GM12878 (cell line): ENCODE data around the gene NUDCD3. TPM values are rescaled to one million over a fixed set of nuclear protein-coding genes. Genes with fewer than 3 reads are reported as not detected.
A peak's percentile ranks its signal among the peaks of the same experiment; 100 is the strongest.

ENCODE experiments used
- ATAC-seq: fragments of 200-7000 bp; cut with Tn5 transposase; 3 replicates; pipeline ENCODE4 v1.9.1; 2020; ENCODE audit warnings: mild to moderate bottlenecking, moderate library complexity
- BruUV-seq: library from RNA; stranded (reverse); fragments of 400-500 nt; replicated peaks from 2 replicates; lab custom pipeline; 2021; lab: Mats Ljungman, UMichigan
- CTCF ChIA-PET: fragments of 300-600 bp; sonication (Branson Sonifier 250); formaldehyde crosslinking; extraction: SDS; loops from one replicate; lab custom pipeline; 2021; ENCODE audit warnings: inconsistent platforms; lab: Yijun Ruan, JAX
- POLR2A ChIA-PET: fragments of 350-600 bp; formaldehyde crosslinking; extraction: SDS; loops from one replicate; lab custom pipeline; 2021; ENCODE audit warnings: inconsistent platforms; lab: Charles Lee
- RAD21 ChIA-PET: fragments of 300-600 bp; sonication (Branson Sonifier 250); formaldehyde crosslinking; loops from one replicate; lab custom pipeline; 2023; ENCODE audit warnings: antibody characterized with exemption; ENCODE audit not compliant: unreplicated experiment; lab: Charles Lee
- SMC1A ChIA-PET: fragments of 300-600 bp; sonication (Branson Sonifier 250); formaldehyde crosslinking; loops from one replicate; lab custom pipeline; 2023; ENCODE audit not compliant: unreplicated experiment, uncharacterized antibody; lab: Charles Lee
- DNase-seq: peaks from one replicate; pipeline ENCODE4 v3.0.0-alpha.2; 2011; ENCODE audit warnings: low read depth, low spot score
- FAIRE-seq: peaks from 3 replicates; lab custom pipeline; 2011; peaks lifted over from hg19 to GRCh38; lab: Jason Lieb, UNC
- H2AFZ ChIP-seq: 2 replicates; pipeline ENCODE4 v1.6.0; 2011; ENCODE audit warnings: low read depth, low read length, control low read depth; ENCODE audit not compliant: control insufficient read depth
- H3K27ac ChIP-seq: 2 replicates; pipeline ENCODE4 v1.5.1; 2011; ENCODE audit warnings: control low read depth; ENCODE audit not compliant: control insufficient read depth, insufficient read depth
- H3K27me3 ChIP-seq, 2 experiments: replicated peaks in 1 of 2; 2 replicates each; pipeline versions ENCODE4 v1.6.0 to v1.6.1; 2011; ENCODE audit warnings: low read length in 1 of 2; ENCODE audit not compliant: control insufficient read depth in 2 of 2, insufficient read depth in 2 of 2
- H3K36me3 ChIP-seq, 2 experiments: 2 replicates each; pipeline ENCODE4 v1.5.1; 2011; ENCODE audit warnings: low read length in 1 of 2; ENCODE audit not compliant: control insufficient read depth in 2 of 2, insufficient read depth in 2 of 2
- H3K4me1 ChIP-seq: 2 replicates; pipeline ENCODE4 v1.6.1; 2011; ENCODE audit warnings: mild to moderate bottlenecking, low read length, moderate library complexity, mixed read lengths; ENCODE audit not compliant: control insufficient read depth, insufficient read depth
- H3K4me2 ChIP-seq: 2 replicates; pipeline ENCODE4 v1.6.0; 2011; ENCODE audit warnings: control low read depth; ENCODE audit not compliant: control insufficient read depth, insufficient read depth
- H3K4me3 ChIP-seq: fragments of 200-600 bp; sonication (generic); 2 replicates; pipeline ENCODE4 v1.5.1; 2016
- H3K79me2 ChIP-seq: 2 replicates; pipeline ENCODE4 v1.6.0; 2011; ENCODE audit warnings: low read length; ENCODE audit not compliant: control insufficient read depth, insufficient read depth
- H3K9ac ChIP-seq: 2 replicates; pipeline ENCODE4 v1.8.0; 2011; ENCODE audit warnings: low read length, control low read depth, mixed read lengths; ENCODE audit not compliant: control insufficient read depth, insufficient read depth
- H3K9me3 ChIP-seq: replicated peaks from 3 replicates; pipeline ENCODE4 v1.5.1; 2011; ENCODE audit warnings: mild to moderate bottlenecking, low read length; ENCODE audit not compliant: control insufficient read depth, insufficient read depth
- H4K20me1 ChIP-seq: 2 replicates; pipeline ENCODE4 v1.6.0; 2011; ENCODE audit not compliant: control insufficient read depth, insufficient read depth
- HDGF ChIP-seq: fragments of 450-650 bp; IDR thresholded peaks from 2 replicates; pipeline ENCODE4 v1.6.1; 2016; ENCODE audit warnings: antibody characterized with exemption
- KLF5 ChIP-seq: fragments of 450-650 bp; IDR thresholded peaks from 2 replicates; pipeline ENCODE4 v1.6.1; 2014; ENCODE audit warnings: mild to moderate bottlenecking; ENCODE audit not compliant: partially characterized antibody
- MEF2A ChIP-seq: IDR thresholded peaks from 2 replicates; pipeline ENCODE4 v1.6.1; 2011; ENCODE audit warnings: low read depth, mild to moderate bottlenecking, low read length, moderate library complexity; ENCODE audit not compliant: insufficient read depth
- SMAD1 ChIP-seq: fragments of 450-650 bp; IDR thresholded peaks from 2 replicates; pipeline ENCODE4 v1.6.1; 2018; ENCODE audit warnings: mild to moderate bottlenecking, low read depth; ENCODE audit not compliant: partially characterized antibody
- SUZ12 ChIP-seq: fragments of 200-600 bp; sonication (generic); IDR thresholded peaks from one replicate; pipeline ENCODE4 v1.6.1; 2018; ENCODE audit warnings: antibody characterized with exemption, mild to moderate bottlenecking; ENCODE audit not compliant: unreplicated experiment
- YY1 ChIP-seq: IDR thresholded peaks from 2 replicates; pipeline ENCODE4 v1.6.1; 2011; ENCODE audit warnings: low read depth, mild to moderate bottlenecking, low read length
- ZNF622 ChIP-seq: fragments of 450-650 bp; IDR thresholded peaks from 2 replicates; pipeline ENCODE4 v1.6.1; 2017; ENCODE audit warnings: mild to moderate bottlenecking, inconsistent platforms
- WGBS: methylation state at CpG from one replicate; pipeline ENCODE4 v1.1.6; 2016; ENCODE audit warnings: low lambda C conversion rate; ENCODE audit not compliant: insufficient replicate concordance, insufficient coverage; ENCODE audit errors: missing lambda C conversion rate; 5-methylcytosine and 5-hydroxymethylcytosine counted together
- in situ Hi-C: fragments of 300-500 bp; cut with MboI; formaldehyde crosslinking; loops from 9 replicates; pipeline ENCODE4 v1.14.3; 2018; ENCODE audit warnings: mixed read lengths
- intact Hi-C: fragments of 100-400 bp; cut with micrococcal nuclease; formaldehyde crosslinking; loops from one replicate; pipeline ENCODE4 v1.14.2; 2022; ENCODE audit not compliant: unreplicated experiment
- polyA plus RNA-seq, 11 experiments: library from polyadenylated mRNA; depleted of rRNA in 4 of 11; unstranded in 6 of 11; stranded (reverse) in 5 of 11; fragments of >200 nt; fragmentation: Nextera tagmentation in 4 of 11; fragmentation: Illumina TruSeq in 1 of 11; extraction: Ambion mirVana in 4 of 11; extraction: Trizol in 1 of 11; gene quantifications; 1 replicate in 1 of 11; 2 replicates in 10 of 11; pipeline versions ENCODE4 v1.2.1 to v1.2.3, GENCODE V29; 2011 to 2016; ENCODE audit warnings: inconsistent platforms in 2 of 11, missing spikeins in 2 of 11, low read depth in 1 of 11
- total RNA-seq, 4 experiments: library from RNA; depleted of rRNA in 3 of 4; stranded (reverse); fragments of >200 nt in 3 of 4; fragmentation: Illumina TruSeq in 1 of 4; extraction: Trizol in 1 of 4; gene quantifications; 2 replicates each; pipeline versions ENCODE4 v1.2.1 to v1.2.3, GENCODE V29; 2013 to 2021
- TF ChIP-seq, protein P1 (sequence below), 3 experiments: IDR thresholded peaks in 2 of 3; conservative IDR thresholded peaks in 1 of 3; 2 replicates each; pipeline ENCODE4 v1.5.1; 2011; ENCODE audit warnings: low read depth in 3 of 3, low read length in 3 of 3, mild to moderate bottlenecking in 3 of 3, control low read depth in 2 of 3, moderate library complexity in 2 of 3, inconsistent platforms in 1 of 3, mixed read lengths in 1 of 3; ENCODE audit not compliant: control insufficient read depth in 2 of 3, insufficient read depth in 1 of 3; ENCODE audit errors: extremely low read depth in 1 of 3
- TF ChIP-seq, protein P2 (sequence below): fragments of 450-650 bp; IDR thresholded peaks from 2 replicates; pipeline ENCODE4 v1.6.1; 2017; ENCODE audit warnings: mild to moderate bottlenecking
- TF ChIP-seq, protein P3 (sequence below): IDR thresholded peaks from 2 replicates; pipeline ENCODE4 v1.6.1; 2012; ENCODE audit warnings: low read length, inconsistent platforms
- TF ChIP-seq, protein P4 (sequence below): fragments of 450-650 bp; IDR thresholded peaks from 2 replicates; pipeline ENCODE4 v1.6.1; 2017; ENCODE audit warnings: antibody characterized with exemption, mild to moderate bottlenecking, moderate library complexity

Gene NUDCD3
- total and polyA plus RNA-seq, 10 of the 15 experiments (the other 5 are each of a cell fraction or from before 2014, with no cell fraction given), result 25.0 to 89.8 (median 46.4) TPM

DNA sequence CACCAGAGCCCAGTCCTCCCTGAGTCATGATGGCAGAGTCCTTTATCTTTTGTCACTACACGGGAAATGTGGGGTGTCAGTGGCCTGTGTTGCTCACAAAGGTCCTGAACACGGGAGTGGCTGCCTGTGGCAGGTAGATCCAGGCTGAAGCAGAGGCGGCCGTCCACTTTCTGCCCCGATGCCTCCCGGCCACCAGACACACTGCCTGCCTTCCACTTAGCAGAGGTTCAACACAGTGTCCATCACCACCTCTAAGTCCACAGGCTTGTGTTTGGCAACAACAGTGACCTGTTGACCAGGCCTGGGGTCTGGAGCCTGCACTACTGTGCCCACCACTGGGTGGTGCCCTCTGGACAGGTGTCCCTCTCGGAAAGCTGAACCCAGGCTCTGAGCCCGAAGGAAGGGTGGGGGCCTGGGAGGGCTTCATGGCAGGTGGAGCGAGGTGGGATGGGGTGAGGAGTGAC is 115.2 kb downstream of the NUDCD3 start (continued):
- TF ChIP-seq, protein P1, sequence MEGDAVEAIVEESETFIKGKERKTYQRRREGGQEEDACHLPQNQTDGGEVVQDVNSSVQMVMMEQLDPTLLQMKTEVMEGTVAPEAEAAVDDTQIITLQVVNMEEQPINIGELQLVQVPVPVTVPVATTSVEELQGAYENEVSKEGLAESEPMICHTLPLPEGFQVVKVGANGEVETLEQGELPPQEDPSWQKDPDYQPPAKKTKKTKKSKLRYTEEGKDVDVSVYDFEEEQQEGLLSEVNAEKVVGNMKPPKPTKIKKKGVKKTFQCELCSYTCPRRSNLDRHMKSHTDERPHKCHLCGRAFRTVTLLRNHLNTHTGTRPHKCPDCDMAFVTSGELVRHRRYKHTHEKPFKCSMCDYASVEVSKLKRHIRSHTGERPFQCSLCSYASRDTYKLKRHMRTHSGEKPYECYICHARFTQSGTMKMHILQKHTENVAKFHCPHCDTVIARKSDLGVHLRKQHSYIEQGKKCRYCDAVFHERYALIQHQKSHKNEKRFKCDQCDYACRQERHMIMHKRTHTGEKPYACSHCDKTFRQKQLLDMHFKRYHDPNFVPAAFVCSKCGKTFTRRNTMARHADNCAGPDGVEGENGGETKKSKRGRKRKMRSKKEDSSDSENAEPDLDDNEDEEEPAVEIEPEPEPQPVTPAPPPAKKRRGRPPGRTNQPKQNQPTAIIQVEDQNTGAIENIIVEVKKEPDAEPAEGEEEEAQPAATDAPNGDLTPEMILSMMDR (IDR thresholded peaks at IDR 0.05 in 2 of 3, conservative IDR thresholded peaks at IDR 0.05 in 1 of 3; ENCODE audit: control insufficient read depth in 2 of 3, extremely low read depth in 1 of 3, insufficient read depth in 1 of 3, low read depth in 3 of 3, low read length in 3 of 3), result peak; percentile 13 to 38 (median 26); a peak in 2 of 6 replicates

DNA sequence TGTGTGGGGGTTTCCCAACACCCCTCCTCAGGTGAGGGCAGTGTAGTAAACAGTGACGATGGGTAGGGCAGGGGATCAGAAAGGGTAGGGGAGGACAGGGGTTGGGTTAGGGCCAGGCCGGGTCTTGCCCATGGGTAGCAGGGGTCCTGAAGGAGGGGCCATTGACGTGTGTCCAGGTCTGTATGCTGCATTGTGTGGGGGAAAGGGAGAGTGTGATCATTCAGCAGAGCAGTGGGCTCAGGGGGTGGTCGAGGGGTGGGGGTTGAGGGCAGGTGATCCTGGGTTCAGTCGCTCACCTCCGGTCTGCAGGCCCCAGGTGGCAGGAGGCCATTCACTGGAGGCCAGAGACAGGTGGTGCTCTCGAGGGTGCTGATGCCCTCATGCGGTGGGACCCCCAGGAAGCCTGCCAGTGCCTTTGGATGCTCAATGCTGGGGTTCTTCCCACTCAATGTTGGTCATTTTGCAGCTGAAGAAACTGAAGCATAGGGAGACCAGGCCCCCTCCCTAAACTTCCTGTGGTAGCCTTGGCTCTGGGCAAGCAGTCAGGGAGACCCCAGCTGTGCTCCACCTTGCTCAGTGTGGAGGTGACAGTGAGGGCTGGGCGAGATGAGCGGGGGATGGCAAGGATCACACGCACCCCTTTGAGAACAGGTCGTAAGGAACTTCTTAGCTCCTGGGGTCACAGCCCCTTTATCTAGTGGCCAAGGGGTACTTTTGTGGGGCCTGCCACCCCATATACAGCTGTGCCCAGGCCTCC is 116.3 kb downstream of the NUDCD3 start:
- RAD21 ChIA-PET, result no interaction called here
- BruUV-seq, result no TSS peak
- Histone ChIP-seq H3K4me2 (no peak overlapping the region), H2AFZ (no peak overlapping the region), H3K79me2 (no peaks in the 10 kb centered on the region), H4K20me1 (no peaks in the 10 kb centered on the region), H3K9me3 (no peaks in the 10 kb centered on the region), H3K27ac (no peak overlapping the region), H3K4me1 (peaks cover 21% of the 10 kb centered on the region), H3K36me3 (no peaks in the 10 kb centered on the region), H3K9ac (no peak overlapping the region), H3K27me3 (no peaks in the 10 kb centered on the region), H3K4me3 (no peak overlapping the region)
- ATAC-seq, result no peak
- SMC1A ChIA-PET, result interaction anchor here (0.9 kb wide), 1 partner anchor 105 kb away, joined by 3 read pairs; no protein-coding TSS in a partner anchor
- no peak for FAIRE-seq
- 45% methylated on average over 9 of the region's 12 CpGs for WGBS
- no peak for DNase-seq
- POLR2A ChIA-PET, result no interaction called here
- in situ Hi-C loops (no loop called here), intact Hi-C loops (loop anchor here (5.0 kb wide), 1 partner anchor 132 kb away; no protein-coding TSS in a partner anchor)
- CTCF ChIA-PET, result interaction anchor here (0.6 to 1.0 kb wide), 2 partner anchors 163 to 191 kb away, joined by 3 read pairs; no protein-coding TSS in a partner anchor
- TF ChIP-seq, protein P2, sequence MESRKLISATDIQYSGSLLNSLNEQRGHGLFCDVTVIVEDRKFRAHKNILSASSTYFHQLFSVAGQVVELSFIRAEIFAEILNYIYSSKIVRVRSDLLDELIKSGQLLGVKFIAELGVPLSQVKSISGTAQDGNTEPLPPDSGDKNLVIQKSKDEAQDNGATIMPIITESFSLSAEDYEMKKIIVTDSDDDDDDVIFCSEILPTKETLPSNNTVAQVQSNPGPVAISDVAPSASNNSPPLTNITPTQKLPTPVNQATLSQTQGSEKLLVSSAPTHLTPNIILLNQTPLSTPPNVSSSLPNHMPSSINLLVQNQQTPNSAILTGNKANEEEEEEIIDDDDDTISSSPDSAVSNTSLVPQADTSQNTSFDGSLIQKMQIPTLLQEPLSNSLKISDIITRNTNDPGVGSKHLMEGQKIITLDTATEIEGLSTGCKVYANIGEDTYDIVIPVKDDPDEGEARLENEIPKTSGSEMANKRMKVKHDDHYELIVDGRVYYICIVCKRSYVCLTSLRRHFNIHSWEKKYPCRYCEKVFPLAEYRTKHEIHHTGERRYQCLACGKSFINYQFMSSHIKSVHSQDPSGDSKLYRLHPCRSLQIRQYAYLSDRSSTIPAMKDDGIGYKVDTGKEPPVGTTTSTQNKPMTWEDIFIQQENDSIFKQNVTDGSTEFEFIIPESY, result no peak
- TF ChIP-seq YY1 (no peak), MEF2A (no peak), KLF5 (no peak), ZNF622 (no peak), HDGF (no peak), SMAD1 (no peak), SUZ12 (no peak)
- TF ChIP-seq, protein P3, sequence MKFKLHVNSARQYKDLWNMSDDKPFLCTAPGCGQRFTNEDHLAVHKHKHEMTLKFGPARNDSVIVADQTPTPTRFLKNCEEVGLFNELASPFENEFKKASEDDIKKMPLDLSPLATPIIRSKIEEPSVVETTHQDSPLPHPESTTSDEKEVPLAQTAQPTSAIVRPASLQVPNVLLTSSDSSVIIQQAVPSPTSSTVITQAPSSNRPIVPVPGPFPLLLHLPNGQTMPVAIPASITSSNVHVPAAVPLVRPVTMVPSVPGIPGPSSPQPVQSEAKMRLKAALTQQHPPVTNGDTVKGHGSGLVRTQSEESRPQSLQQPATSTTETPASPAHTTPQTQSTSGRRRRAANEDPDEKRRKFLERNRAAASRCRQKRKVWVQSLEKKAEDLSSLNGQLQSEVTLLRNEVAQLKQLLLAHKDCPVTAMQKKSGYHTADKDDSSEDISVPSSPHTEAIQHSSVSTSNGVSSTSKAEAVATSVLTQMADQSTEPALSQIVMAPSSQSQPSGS, result no peak
- TF ChIP-seq, protein P4, sequence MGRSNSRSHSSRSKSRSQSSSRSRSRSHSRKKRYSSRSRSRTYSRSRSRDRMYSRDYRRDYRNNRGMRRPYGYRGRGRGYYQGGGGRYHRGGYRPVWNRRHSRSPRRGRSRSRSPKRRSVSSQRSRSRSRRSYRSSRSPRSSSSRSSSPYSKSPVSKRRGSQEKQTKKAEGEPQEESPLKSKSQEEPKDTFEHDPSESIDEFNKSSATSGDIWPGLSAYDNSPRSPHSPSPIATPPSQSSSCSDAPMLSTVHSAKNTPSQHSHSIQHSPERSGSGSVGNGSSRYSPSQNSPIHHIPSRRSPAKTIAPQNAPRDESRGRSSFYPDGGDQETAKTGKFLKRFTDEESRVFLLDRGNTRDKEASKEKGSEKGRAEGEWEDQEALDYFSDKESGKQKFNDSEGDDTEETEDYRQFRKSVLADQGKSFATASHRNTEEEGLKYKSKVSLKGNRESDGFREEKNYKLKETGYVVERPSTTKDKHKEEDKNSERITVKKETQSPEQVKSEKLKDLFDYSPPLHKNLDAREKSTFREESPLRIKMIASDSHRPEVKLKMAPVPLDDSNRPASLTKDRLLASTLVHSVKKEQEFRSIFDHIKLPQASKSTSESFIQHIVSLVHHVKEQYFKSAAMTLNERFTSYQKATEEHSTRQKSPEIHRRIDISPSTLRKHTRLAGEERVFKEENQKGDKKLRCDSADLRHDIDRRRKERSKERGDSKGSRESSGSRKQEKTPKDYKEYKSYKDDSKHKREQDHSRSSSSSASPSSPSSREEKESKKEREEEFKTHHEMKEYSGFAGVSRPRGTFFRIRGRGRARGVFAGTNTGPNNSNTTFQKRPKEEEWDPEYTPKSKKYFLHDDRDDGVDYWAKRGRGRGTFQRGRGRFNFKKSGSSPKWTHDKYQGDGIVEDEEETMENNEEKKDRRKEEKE, result no peak
